ENCODE data around the gene PHF1. TPM values are rescaled to one million over a fixed set of nuclear protein-coding genes. Genes with fewer than 3 reads are reported as not detected.
A peak's percentile ranks its signal among the peaks of the same experiment; 100 is the strongest.

Gene PHF1
- total RNA-seq, 3 donors from 2014 or later: 72.8 to 82.8 (median 77.3) TPM

DNA sequence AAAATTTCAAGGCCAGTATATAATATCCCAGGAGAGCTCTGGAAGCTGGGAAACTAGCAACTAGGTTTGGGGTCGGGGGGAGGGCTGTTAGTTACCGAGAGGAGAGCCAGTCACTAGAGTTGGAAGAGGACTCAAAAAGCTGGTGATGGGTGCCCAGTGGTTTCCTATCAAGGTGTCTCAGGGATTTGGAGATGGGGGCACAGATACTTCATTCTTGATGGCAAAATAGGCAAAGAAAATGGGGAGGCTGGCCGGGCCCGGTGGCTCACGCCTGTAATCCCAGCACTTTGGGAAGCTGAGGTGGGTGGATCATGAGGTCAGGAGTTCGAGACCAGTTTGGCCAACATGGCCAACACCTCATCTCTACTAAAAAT lies 805 bp downstream of the PHF1 start:
- TF ChIP-seq POLR2A (IDR thresholded peaks at IDR 0.05): no peak
- TF ChIP-seq, protein P1, sequence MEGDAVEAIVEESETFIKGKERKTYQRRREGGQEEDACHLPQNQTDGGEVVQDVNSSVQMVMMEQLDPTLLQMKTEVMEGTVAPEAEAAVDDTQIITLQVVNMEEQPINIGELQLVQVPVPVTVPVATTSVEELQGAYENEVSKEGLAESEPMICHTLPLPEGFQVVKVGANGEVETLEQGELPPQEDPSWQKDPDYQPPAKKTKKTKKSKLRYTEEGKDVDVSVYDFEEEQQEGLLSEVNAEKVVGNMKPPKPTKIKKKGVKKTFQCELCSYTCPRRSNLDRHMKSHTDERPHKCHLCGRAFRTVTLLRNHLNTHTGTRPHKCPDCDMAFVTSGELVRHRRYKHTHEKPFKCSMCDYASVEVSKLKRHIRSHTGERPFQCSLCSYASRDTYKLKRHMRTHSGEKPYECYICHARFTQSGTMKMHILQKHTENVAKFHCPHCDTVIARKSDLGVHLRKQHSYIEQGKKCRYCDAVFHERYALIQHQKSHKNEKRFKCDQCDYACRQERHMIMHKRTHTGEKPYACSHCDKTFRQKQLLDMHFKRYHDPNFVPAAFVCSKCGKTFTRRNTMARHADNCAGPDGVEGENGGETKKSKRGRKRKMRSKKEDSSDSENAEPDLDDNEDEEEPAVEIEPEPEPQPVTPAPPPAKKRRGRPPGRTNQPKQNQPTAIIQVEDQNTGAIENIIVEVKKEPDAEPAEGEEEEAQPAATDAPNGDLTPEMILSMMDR (IDR thresholded peaks at IDR 0.05): no peak
- Histone ChIP-seq H3K36me3 (no peaks in the 10 kb centered on the region), H3K4me3 (peak overlapping the region; percentile 75 to 100 (median 98)), H3K4me1 (peaks cover 3 to 16% of the 10 kb centered on the region in 2 donors), H3K27ac (peak overlapping the region; percentile 97 to 100), H3K9me3 (no peaks in the 10 kb centered on the region), H3K27me3 (no peaks in the 10 kb centered on the region)
- no peak for DNase-seq (ENCODE audit: low spot score in 2 of 2)
- intact Hi-C loops (cut with DNase I; ENCODE audit: low total_unique reads): loop anchor here (10.0 kb wide), 1 partner anchor 537 kb away; no protein-coding TSS in a partner anchor

DNA sequence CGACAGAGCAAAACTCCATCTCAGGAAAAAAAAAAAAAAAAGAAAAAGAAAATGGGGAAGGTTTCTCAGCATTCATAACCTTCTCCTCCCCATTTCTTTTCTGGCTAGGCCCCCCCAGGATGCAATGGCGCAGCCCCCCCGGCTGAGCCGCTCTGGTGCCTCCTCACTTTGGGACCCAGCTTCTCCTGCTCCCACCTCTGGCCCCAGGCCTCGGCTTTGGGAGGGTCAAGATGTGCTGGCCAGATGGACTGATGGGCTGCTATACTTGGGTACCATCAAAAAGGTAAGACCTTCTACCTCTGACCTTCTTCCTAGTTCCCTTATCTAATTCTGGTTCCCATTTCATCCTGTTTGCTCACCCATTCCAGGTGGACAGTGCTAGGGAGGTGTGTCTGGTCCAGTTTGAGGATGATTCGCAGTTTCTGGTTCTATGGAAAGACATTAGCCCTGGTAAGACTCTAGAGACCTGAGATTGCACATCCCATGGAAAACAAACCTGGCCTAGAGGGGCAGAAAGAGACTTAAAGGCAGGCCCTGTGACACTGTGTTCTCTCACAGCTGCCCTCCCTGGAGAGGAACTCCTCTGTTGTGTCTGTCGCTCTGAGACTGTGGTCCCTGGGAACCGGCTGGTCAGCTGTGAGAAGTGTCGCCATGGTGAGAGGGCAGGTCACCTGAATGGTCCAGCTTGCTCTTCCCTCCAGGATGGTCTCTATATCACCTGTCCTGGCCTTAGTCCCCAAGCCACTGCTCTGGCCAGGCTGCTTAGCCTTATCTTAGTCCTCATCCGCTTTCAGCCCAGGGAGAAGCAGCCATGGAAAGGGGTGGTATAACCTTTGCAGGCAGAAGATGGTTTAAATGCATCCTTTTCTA lies 1.6 kb downstream of the PHF1 start:
- no peak for DNase-seq (ENCODE audit: low spot score in 2 of 2)
- no peaks in the 10 kb centered on the region for H3K9me3 ChIP-seq
- peaks cover 5 to 16% of the 10 kb centered on the region in 2 donors for H3K4me1 ChIP-seq
- H3K4me3 ChIP-seq: peak overlapping the region in 2 of 3 donors; percentile 75 to 100
- intact Hi-C loops (cut with DNase I; ENCODE audit: low total_unique reads): loop anchor here (10.0 kb wide), 1 partner anchor 538 kb away; no protein-coding TSS in a partner anchor
- H3K27ac ChIP-seq: peak overlapping the region; percentile 44 to 97
- no peaks in the 10 kb centered on the region for H3K27me3 ChIP-seq
- TF ChIP-seq POLR2A (IDR thresholded peaks at IDR 0.05) (no peak), POLR2AphosphoS5 (IDR thresholded peaks at IDR 0.05) (no peak)
- TF ChIP-seq, protein P1 (IDR thresholded peaks at IDR 0.05): no peak
- no peaks in the 10 kb centered on the region for H3K36me3 ChIP-seq

DNA sequence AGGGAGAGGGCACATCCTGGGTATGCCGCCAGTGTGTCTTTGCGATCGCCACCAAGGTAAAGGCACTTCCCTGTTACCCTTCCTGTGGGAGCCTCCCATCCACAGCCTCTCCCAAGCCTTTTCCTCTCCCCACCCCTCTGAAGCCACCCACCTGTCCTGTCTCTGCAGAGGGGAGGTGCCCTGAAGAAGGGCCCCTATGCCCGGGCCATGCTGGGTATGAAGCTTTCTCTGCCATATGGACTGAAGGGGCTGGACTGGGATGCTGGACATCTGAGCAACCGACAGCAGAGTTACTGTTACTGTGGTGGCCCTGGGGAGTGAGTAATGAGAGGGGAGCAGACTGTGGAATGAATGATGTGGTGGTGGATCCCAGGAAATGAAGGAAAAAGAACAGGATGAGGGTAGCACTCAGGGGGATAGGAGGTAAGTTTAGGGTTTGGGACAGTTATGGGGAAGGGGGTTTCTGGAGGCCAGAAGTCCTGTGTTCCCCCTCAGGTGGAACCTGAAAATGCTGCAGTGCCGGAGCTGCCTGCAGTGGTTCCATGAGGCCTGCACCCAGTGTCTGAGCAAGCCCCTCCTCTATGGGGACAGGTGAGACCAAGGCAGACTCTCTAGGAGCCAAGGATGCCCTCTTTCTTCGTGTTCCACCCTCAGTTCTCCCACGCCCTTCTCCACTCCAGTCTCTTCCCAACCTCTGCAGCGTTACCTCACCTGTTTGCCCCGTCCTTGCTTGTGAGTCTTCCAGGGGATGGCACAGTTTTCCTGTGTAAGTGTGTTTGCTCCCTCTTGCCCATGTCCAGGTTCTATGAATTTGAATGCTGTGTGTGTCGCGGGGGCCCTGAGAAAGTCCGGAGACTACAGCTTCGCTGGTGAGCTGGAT lies 2.7 kb downstream of the PHF1 start:
- Histone ChIP-seq H3K4me1 (peaks cover 5 to 16% of the 10 kb centered on the region in 2 donors), H3K4me3 (no peak overlapping the region), H3K27me3 (no peaks in the 10 kb centered on the region), H3K36me3 (no peaks in the 10 kb centered on the region), H3K27ac (peak overlapping the region in 1 of 2 donors; percentile 44), H3K9me3 (no peaks in the 10 kb centered on the region)
- TF ChIP-seq, protein P1 (IDR thresholded peaks at IDR 0.05): no peak
- TF ChIP-seq POLR2AphosphoS5 (IDR thresholded peaks at IDR 0.05) (no peak), POLR2A (IDR thresholded peaks at IDR 0.05) (no peak)
- intact Hi-C loops (cut with DNase I; ENCODE audit: low total_unique reads): loop anchor here (10.0 kb wide), 1 partner anchor 539 kb away; no protein-coding TSS in a partner anchor
- DNase-seq (ENCODE audit: low spot score in 2 of 2): no peak

GRCh38 chr6:33414592-33415271 lies 3.9 kb downstream of the PHF1 start:
- intact Hi-C loops (cut with DNase I; ENCODE audit: low total_unique reads): loop anchor here (10.0 kb wide), 1 partner anchor 540 kb away; no protein-coding TSS in a partner anchor
- no peak overlapping the region for H3K4me3 ChIP-seq
- TF ChIP-seq POLR2AphosphoS5 (IDR thresholded peaks at IDR 0.05): no peak
- TF ChIP-seq POLR2A (IDR thresholded peaks at IDR 0.05): no peak
- TF ChIP-seq, protein P1 (IDR thresholded peaks at IDR 0.05): no peak
- H3K9me3 ChIP-seq: no peaks in the 10 kb centered on the region
- H3K36me3 ChIP-seq: no peaks in the 10 kb centered on the region
- DNase-seq (ENCODE audit: low spot score in 2 of 2): no peak
- peak overlapping the region in 1 of 2 donors; percentile 49 for H3K27ac ChIP-seq
- H3K4me1 ChIP-seq: peaks cover 5 to 16% of the 10 kb centered on the region in 2 donors
- no peaks in the 10 kb centered on the region for H3K27me3 ChIP-seq
